PFSK-1 (cell line): ENCODE measurements around the gene SDHA.

ENCODE experiments used
- FOXP2 ChIP-seq: optimal IDR thresholded peaks from 2 replicates; pipeline ENCODE3; 2011; ENCODE audit warnings: borderline replicate concordance, control low read depth, inconsistent platforms; ENCODE audit not compliant: insufficient read depth; ENCODE audit errors: extremely low read length, extremely low read depth
- POLR2AphosphoS5 ChIP-seq: IDR thresholded peaks from 2 replicates; pipeline ENCODE4 v1.6.1; 2012; ENCODE audit warnings: low read depth, mild to moderate bottlenecking, control low read depth, low read length, moderate library complexity
- REST ChIP-seq, 2 experiments: IDR thresholded peaks; 2 replicates each; pipeline versions ENCODE4 v1.6.1 to v1.8.0; 2011 to 2012; ENCODE audit warnings: low read depth in 2 of 2, low read length in 2 of 2, control low read depth in 1 of 2, inconsistent platforms in 1 of 2, mild to moderate bottlenecking in 1 of 2, moderate library complexity in 1 of 2; ENCODE audit not compliant: insufficient read depth in 1 of 2
- SIN3A ChIP-seq: IDR thresholded peaks from 2 replicates; pipeline ENCODE4 v1.6.1; 2012; ENCODE audit warnings: mild to moderate bottlenecking, low read length, moderate library complexity, borderline replicate concordance; ENCODE audit not compliant: insufficient read depth
- TAF1 ChIP-seq: IDR thresholded peaks from 2 replicates; pipeline ENCODE4 v1.6.1; 2012; ENCODE audit warnings: low read length, control low read depth, borderline replicate concordance; ENCODE audit not compliant: insufficient read depth

GRCh38 chr5:230711-231110, 12.6 kb downstream of the SDHA start:
- TF ChIP-seq TAF1 (no peak), POLR2AphosphoS5 (no peak), REST (IDR thresholded peaks at IDR 0.05; ENCODE audit: insufficient read depth in 1 of 2, low read depth in 2 of 2, low read length in 2 of 2) (no peak), SIN3A (no peak), FOXP2 (no peak)
